Neural cell (in vitro differentiated cells): ENCODE results near the gene ANKRD29.

ENCODE experiments used
- EZH2 ChIP-seq: fragments of 200-600, 300-800 bp; shearing (Covaris generic), sonication (generic); IDR thresholded peaks from 2 replicates; pipeline ENCODE4 v1.6.1; 2014; ENCODE audit warnings: antibody characterized with exemption, low read length, borderline replicate concordance, mild to moderate bottlenecking; ENCODE audit not compliant: insufficient read depth, poor library complexity, severe bottlenecking
- POLR2AphosphoS5 ChIP-seq: IDR thresholded peaks from 2 replicates; pipeline ENCODE4 v1.6.1; 2012
- SMC3 ChIP-seq: fragments of 450-650 bp; conservative IDR thresholded peaks from 2 replicates; pipeline ENCODE4 v1.6.1; 2014; ENCODE audit warnings: antibody characterized with exemption, mild to moderate bottlenecking, moderate library complexity; ENCODE audit not compliant: poor library complexity
- TAF1 ChIP-seq: IDR thresholded peaks from 2 replicates; pipeline ENCODE4 v1.6.1; 2012; ENCODE audit warnings: low read depth
- TF ChIP-seq, protein P1 (sequence below): fragments of 450-650 bp; IDR thresholded peaks from 2 replicates; pipeline ENCODE4 v1.5.1; 2014; ENCODE audit warnings: antibody characterized with exemption, mild to moderate bottlenecking, moderate library complexity; ENCODE audit not compliant: poor library complexity, severe bottlenecking

DNA sequence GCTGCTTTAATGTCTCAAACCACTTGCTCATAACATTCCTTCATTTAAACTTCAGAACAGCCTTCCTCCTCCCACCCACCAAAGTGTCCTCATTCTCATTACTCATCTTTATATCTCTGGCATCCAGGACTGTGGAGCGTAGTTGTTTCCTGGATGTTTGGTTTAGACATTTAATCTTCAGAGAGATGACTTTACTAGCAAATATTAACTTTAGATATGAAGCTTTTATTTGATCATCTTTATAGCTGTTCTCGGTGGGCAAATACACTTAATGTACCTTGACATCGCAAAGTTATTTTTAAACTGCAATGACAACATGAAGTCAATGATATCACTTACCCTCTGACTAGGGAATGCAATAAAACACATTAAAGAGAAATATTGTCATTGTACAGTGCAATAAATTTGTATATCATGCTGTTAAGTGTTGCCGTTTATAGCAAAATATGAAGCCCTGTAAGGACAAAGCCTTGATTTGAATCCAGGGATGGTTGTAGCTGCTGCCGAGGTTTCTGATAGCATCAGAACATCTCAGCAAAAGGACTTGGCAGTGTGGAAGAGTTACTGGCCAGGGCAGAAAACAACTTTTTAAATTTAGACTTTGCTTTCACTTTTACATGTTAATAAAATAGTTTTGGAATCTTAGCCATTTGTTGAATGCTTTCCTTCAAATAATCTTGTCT, 21.9 kb upstream of the ANKRD29 start:
- TF ChIP-seq, protein P1, sequence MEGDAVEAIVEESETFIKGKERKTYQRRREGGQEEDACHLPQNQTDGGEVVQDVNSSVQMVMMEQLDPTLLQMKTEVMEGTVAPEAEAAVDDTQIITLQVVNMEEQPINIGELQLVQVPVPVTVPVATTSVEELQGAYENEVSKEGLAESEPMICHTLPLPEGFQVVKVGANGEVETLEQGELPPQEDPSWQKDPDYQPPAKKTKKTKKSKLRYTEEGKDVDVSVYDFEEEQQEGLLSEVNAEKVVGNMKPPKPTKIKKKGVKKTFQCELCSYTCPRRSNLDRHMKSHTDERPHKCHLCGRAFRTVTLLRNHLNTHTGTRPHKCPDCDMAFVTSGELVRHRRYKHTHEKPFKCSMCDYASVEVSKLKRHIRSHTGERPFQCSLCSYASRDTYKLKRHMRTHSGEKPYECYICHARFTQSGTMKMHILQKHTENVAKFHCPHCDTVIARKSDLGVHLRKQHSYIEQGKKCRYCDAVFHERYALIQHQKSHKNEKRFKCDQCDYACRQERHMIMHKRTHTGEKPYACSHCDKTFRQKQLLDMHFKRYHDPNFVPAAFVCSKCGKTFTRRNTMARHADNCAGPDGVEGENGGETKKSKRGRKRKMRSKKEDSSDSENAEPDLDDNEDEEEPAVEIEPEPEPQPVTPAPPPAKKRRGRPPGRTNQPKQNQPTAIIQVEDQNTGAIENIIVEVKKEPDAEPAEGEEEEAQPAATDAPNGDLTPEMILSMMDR = no peak
- TF ChIP-seq TAF1 (no peak), EZH2 (no peak), POLR2AphosphoS5 (no peak), SMC3 (no peak)
